HEK293 (cell line): Measurements from ENCODE around the gene SAMD4A.

Experiments
- CTCF ChIA-PET: fragments of 350-600 bp; formaldehyde crosslinking; extraction: SDS; loops from one replicate; lab custom pipeline; 2021; ENCODE audit warnings: antibody characterized with exemption; lab: Yijun Ruan, JAX
- POLR2A ChIA-PET: fragments of 300-600 bp; formaldehyde crosslinking; extraction: SDS; loops from one replicate; lab custom pipeline; 2020; ENCODE audit warnings: antibody characterized with exemption, inconsistent platforms; lab: Yijun Ruan, JAX
- H3K27ac ChIP-seq: fragments of 200-500 bp; sonication (Bioruptor generic); 2 replicates; pipeline ENCODE4 v1.5.1; 2014; ENCODE audit warnings: low read depth, low read length, control low read depth, inconsistent platforms; ENCODE audit errors: extremely low read depth
- H3K36me3 ChIP-seq, 2 experiments: fragments of 200-500 bp in 1 of 2; sonication (Bioruptor generic) in 1 of 2; 1 replicate in 1 of 2; 2 replicates in 1 of 2; pipeline ENCODE4 v1.5.1; 2014 to 2017; ENCODE audit warnings: inconsistent platforms in 2 of 2, low read length in 2 of 2; ENCODE audit not compliant: control insufficient read depth in 2 of 2, insufficient read depth in 1 of 2
- H3K4me1 ChIP-seq: fragments of 200-500 bp; sonication (Bioruptor generic); 2 replicates; pipeline ENCODE4 v1.5.1; 2014; ENCODE audit warnings: mild to moderate bottlenecking, low read length, inconsistent platforms; ENCODE audit not compliant: control insufficient read depth, insufficient read depth
- H3K4me3 ChIP-seq: 2 replicates; pipeline ENCODE4 v1.5.1; 2011; ENCODE audit warnings: low read depth, mild to moderate bottlenecking, control low read depth, low read length, moderate library complexity
- H3K9me3 ChIP-seq: fragments of 200-500 bp; sonication (Bioruptor generic); 2 replicates; pipeline ENCODE4 v1.5.1; 2014; ENCODE audit warnings: low read depth, low read length, inconsistent platforms; ENCODE audit not compliant: control insufficient read depth, insufficient read depth
- FEZF1 ChIP-seq: fragments of 450-650 bp; formaldehyde crosslinking; IDR thresholded peaks from 2 replicates; pipeline ENCODE4 v1.5.1; 2016; ENCODE audit warnings: missing biosample characterization, missing genetic modification characterization
- HOXA7 ChIP-seq: sonication (generic); formaldehyde crosslinking; IDR thresholded peaks from 2 replicates; pipeline ENCODE4 v1.8.1; 2022; ENCODE audit warnings: missing genetic modification reagents, borderline replicate concordance
- IKZF3 ChIP-seq: fragments of 450-650 bp; IDR thresholded peaks from 2 replicates; pipeline ENCODE4 v1.5.0; 2018; ENCODE audit warnings: missing biosample characterization, mild to moderate bottlenecking, missing genetic modification characterization, moderate library complexity
- PBX3 ChIP-seq: sonication (generic); formaldehyde crosslinking; IDR thresholded peaks from 2 replicates; pipeline ENCODE4 v1.8.1; 2022; ENCODE audit warnings: mild to moderate bottlenecking, moderate library complexity, missing genetic modification reagents
- TRIM28 ChIP-seq: IDR thresholded peaks from 2 replicates; pipeline ENCODE4 v1.6.1; 2011; ENCODE audit warnings: low read length, control low read depth, borderline replicate concordance
- ZBTB1 ChIP-seq: fragments of 450-650 bp; formaldehyde crosslinking; IDR thresholded peaks from 2 replicates; pipeline ENCODE4 v1.5.1; 2016; ENCODE audit warnings: missing biosample characterization, missing genetic modification characterization
- ZBTB17 ChIP-seq: fragments of 450-650 bp; formaldehyde crosslinking; IDR thresholded peaks from 2 replicates; pipeline ENCODE4 v1.5.1; 2016; ENCODE audit warnings: missing biosample characterization, missing genetic modification characterization
- ZEB2 ChIP-seq: fragments of 450-650 bp; formaldehyde crosslinking; IDR thresholded peaks from 2 replicates; pipeline ENCODE4 v1.5.1; 2016; ENCODE audit warnings: missing biosample characterization, missing genetic modification characterization
- ZNF10 ChIP-seq: fragments of 450-650 bp; formaldehyde crosslinking; IDR thresholded peaks from 2 replicates; pipeline ENCODE4 v1.5.1; 2017; ENCODE audit warnings: missing biosample characterization, missing genetic modification characterization
- ZNF2 ChIP-seq: fragments of 450-650 bp; formaldehyde crosslinking; IDR thresholded peaks from 2 replicates; pipeline ENCODE4 v1.5.1; 2016; ENCODE audit warnings: missing biosample characterization, missing genetic modification characterization
- ZNF335 ChIP-seq: fragments of 450-650 bp; formaldehyde crosslinking; conservative IDR thresholded peaks from 2 replicates; pipeline ENCODE4 v1.5.1; 2016; ENCODE audit warnings: missing biosample characterization, missing genetic modification characterization
- ZNF341 ChIP-seq: fragments of 450-650 bp; formaldehyde crosslinking; IDR thresholded peaks from 2 replicates; pipeline ENCODE4; 2016; ENCODE audit warnings: low read depth, missing biosample characterization, missing genetic modification characterization
- ZNF354C ChIP-seq: fragments of 450-650 bp; formaldehyde crosslinking; IDR thresholded peaks from 2 replicates; pipeline ENCODE4 v1.5.1; 2016; ENCODE audit warnings: missing biosample characterization, missing genetic modification characterization, low read depth, borderline replicate concordance
- ZNF394 ChIP-seq: fragments of 450-650 bp; formaldehyde crosslinking; IDR thresholded peaks from 2 replicates; pipeline ENCODE4 v1.5.1; 2016; ENCODE audit warnings: missing biosample characterization, missing genetic modification characterization, mild to moderate bottlenecking, moderate library complexity, borderline replicate concordance
- ZNF544 ChIP-seq: fragments of 450-650 bp; formaldehyde crosslinking; IDR thresholded peaks from 2 replicates; pipeline ENCODE4 v1.5.0; 2017; ENCODE audit warnings: missing biosample characterization, missing genetic modification characterization
- ZNF585B ChIP-seq: fragments of 450-650 bp; formaldehyde crosslinking; IDR thresholded peaks from 2 replicates; pipeline ENCODE4 v1.5.1; 2016; ENCODE audit warnings: missing biosample characterization, missing genetic modification characterization
- ZNF596 ChIP-seq: fragments of 450-650 bp; IDR thresholded peaks from 2 replicates; pipeline ENCODE4 v1.5.0; 2018; ENCODE audit warnings: missing biosample characterization, mild to moderate bottlenecking, missing genetic modification characterization, moderate library complexity
- ZNF600 ChIP-seq: fragments of 450-650 bp; formaldehyde crosslinking; IDR thresholded peaks from 2 replicates; pipeline ENCODE4 v1.5.1; 2016; ENCODE audit warnings: missing biosample characterization, missing genetic modification characterization
- ZNF654 ChIP-seq: fragments of 450-650 bp; formaldehyde crosslinking; IDR thresholded peaks from 2 replicates; pipeline ENCODE4 v1.5.1; 2016; ENCODE audit warnings: low read depth, missing biosample characterization, missing genetic modification characterization
- ZNF658 ChIP-seq: fragments of 450-650 bp; formaldehyde crosslinking; IDR thresholded peaks from 2 replicates; pipeline ENCODE4; 2016; ENCODE audit warnings: missing biosample characterization, missing genetic modification characterization
- ZNF830 ChIP-seq: fragments of 450-650 bp; IDR thresholded peaks from 2 replicates; pipeline ENCODE4 v1.5.0; 2018; ENCODE audit warnings: missing biosample characterization, missing genetic modification characterization, low read depth, mild to moderate bottlenecking, moderate library complexity
- ZSCAN4 ChIP-seq: fragments of 450-650 bp; formaldehyde crosslinking; IDR thresholded peaks from 2 replicates; pipeline ENCODE4 v1.5.1; 2017; ENCODE audit warnings: missing biosample characterization, missing genetic modification characterization
- TF ChIP-seq, protein P1 (sequence below): fragments of 450-650 bp; formaldehyde crosslinking; IDR thresholded peaks from 2 replicates; pipeline ENCODE4 v1.5.1; 2016; ENCODE audit warnings: missing biosample characterization, missing genetic modification characterization
- TF ChIP-seq, protein P2 (sequence below): fragments of 450-650 bp; formaldehyde crosslinking; IDR thresholded peaks from 2 replicates; pipeline ENCODE4 v1.5.1; 2016; ENCODE audit warnings: missing biosample characterization, missing genetic modification characterization

The SAMD4A gene

DNA sequence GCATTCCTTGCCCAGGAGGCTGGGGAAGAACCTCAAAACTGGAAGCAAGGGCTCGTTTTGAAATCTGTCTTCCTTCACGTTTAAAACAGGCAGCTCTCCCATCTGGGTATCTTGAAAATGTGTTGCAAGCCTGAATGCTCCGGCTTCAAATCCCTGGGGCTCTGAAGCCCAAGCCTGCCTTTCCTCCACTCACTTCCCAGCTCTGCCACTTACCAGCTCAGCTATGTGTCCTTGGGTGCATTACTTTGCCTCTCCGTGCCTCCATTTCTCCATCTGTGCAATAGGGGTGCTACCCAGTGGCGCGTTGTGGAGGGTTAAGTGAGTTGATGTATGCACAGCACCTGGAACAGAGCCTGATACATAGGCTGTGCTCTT is 238.1 kb downstream of the SAMD4A start:
- H3K27ac ChIP-seq = no peak overlapping the region
- H3K4me1 ChIP-seq = no peaks in the 10 kb centered on the region
- ChIA-PET POLR2A (interaction anchor here (2.0 kb wide), 1 partner anchor 239 kb away, joined by 5 read pairs; no protein-coding TSS in a partner anchor), CTCF (interaction anchor here (0.7 to 4.4 kb wide), 10 partner anchors 9 to 439 kb away, joined by 3 to 41 read pairs (median 6); no protein-coding TSS in a partner anchor)
- no peaks in the 10 kb centered on the region for H3K9me3 ChIP-seq
- no peaks in the 10 kb centered on the region for H3K36me3 ChIP-seq
- no peak overlapping the region for H3K4me3 ChIP-seq
- TF ChIP-seq ZNF394 (no peak), ZNF354C (no peak), IKZF3 (tag by site-specific recombination) (no peak), HOXA7 (CRISPR knock-in tag) (no peak), ZNF830 (tag by site-specific recombination) (no peak), ZNF10 (tag by site-specific recombination) (no peak), PBX3 (CRISPR knock-in tag) (no peak), ZNF658 (no peak), ZBTB1 (no peak), ZNF596 (tag by site-specific recombination) (no peak), FEZF1 (tag by site-specific recombination) (no peak)

GRCh38 chr14:54805445-54806322 is 238.8 kb downstream of the SAMD4A start:
- Histone ChIP-seq H3K27ac (no peak overlapping the region), H3K9me3 (no peaks in the 10 kb centered on the region), H3K4me3 (no peak overlapping the region), H3K36me3 (no peaks in the 10 kb centered on the region), H3K4me1 (no peaks in the 10 kb centered on the region)
- TF ChIP-seq ZNF585B (tag by site-specific recombination) (no peak), ZBTB17 (tag by site-specific recombination) (peak; percentile 42; the same call in 1 of the 2 replicates), ZNF544 (tag by site-specific recombination) (no peak), ZEB2 (tag by site-specific recombination) (0 out of 2 replicates have a peak, but pooled peaks have one; percentile 26), ZNF341 (tag by site-specific recombination) (peak; percentile 89), ZNF335 (tag by site-specific recombination) (peak; percentile 43; the same call in 1 of the 2 replicates), ZNF600 (tag by site-specific recombination) (peak; percentile 99), ZNF2 (tag by site-specific recombination) (peak; percentile 41; the same call in 1 of the 2 replicates), IKZF3 (tag by site-specific recombination) (peak; percentile 32; the same call in 1 of the 2 replicates), ZNF654 (tag by site-specific recombination) (peak; percentile 80), ZSCAN4 (tag by site-specific recombination) (peak; percentile 14; the same call in 1 of the 2 replicates), TRIM28 (peak; percentile 55; the same call in 1 of the 2 replicates)
- TF ChIP-seq, protein P1, sequence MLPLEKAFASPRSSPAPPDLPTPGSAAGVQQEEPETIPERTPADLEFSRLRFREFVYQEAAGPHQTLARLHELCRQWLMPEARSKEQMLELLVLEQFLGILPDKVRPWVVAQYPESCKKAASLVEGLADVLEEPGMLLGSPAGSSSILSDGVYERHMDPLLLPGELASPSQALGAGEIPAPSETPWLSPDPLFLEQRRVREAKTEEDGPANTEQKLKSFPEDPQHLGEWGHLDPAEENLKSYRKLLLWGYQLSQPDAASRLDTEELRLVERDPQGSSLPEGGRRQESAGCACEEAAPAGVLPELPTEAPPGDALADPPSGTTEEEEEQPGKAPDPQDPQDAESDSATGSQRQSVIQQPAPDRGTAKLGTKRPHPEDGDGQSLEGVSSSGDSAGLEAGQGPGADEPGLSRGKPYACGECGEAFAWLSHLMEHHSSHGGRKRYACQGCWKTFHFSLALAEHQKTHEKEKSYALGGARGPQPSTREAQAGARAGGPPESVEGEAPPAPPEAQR (tag by site-specific recombination) = no peak
- TF ChIP-seq, protein P2, sequence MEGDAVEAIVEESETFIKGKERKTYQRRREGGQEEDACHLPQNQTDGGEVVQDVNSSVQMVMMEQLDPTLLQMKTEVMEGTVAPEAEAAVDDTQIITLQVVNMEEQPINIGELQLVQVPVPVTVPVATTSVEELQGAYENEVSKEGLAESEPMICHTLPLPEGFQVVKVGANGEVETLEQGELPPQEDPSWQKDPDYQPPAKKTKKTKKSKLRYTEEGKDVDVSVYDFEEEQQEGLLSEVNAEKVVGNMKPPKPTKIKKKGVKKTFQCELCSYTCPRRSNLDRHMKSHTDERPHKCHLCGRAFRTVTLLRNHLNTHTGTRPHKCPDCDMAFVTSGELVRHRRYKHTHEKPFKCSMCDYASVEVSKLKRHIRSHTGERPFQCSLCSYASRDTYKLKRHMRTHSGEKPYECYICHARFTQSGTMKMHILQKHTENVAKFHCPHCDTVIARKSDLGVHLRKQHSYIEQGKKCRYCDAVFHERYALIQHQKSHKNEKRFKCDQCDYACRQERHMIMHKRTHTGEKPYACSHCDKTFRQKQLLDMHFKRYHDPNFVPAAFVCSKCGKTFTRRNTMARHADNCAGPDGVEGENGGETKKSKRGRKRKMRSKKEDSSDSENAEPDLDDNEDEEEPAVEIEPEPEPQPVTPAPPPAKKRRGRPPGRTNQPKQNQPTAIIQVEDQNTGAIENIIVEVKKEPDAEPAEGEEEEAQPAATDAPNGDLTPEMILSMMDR = peak; percentile 48; the same call in 1 of the 2 replicates
- CTCF ChIA-PET = interaction anchor here (0.6 to 4.4 kb wide), 20 partner anchors 9 to 439 kb away, joined by 3 to 41 read pairs (median 4); no protein-coding TSS in a partner anchor
- POLR2A ChIA-PET = interaction anchor here (1.0 to 2.0 kb wide), 2 partner anchors 239 to 240 kb away, joined by 3 to 5 read pairs; partner anchors contain the start of gene SAMD4A
